Activated CD8-positive, alpha-beta memory T cell treated with anti-CD3 and anti-CD28 coated beads, Interleukin-2, amount 50 U/mL, for 1 hour (primary cell): ENCODE results near the gene ADD2.

Experiments
- DNase-seq: peaks from one replicate; pipeline ENCODE4 v3.0.0-alpha.2; 2020; ENCODE audit errors: extremely low read depth

ADD2 gene

GRCh38 chr2:70785137-70785911, 17.3 kb upstream of the ADD2 start:
- DNase-seq: no peak

GRCh38 chr2:70784320-70784719, 16.3 kb upstream of the ADD2 start:
- no peak for DNase-seq

- no peak for DNase-seq
These were observed 12.0 kb upstream of the ADD2 start for GRCh38 chr2:70779911-70780545.

DNA sequence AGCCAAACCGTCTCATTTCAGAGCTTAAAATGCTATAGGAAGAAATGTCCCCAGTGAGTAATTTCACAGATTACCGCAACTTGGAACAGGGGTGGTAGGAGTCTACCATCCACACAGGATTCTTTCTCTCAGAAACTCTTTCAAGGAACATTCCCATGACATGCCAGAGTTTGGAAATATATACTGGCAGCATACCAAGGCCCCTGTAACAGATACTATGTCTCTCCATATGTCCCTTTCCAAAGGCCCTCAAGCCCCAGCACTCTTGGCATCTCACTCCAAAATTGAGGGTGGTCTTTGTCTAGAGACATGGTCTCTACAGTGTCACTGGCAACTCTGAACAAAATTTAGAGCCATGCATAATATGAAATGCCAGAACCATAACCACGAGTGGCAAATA, 11.5 kb upstream of the ADD2 start:
- DNase-seq: no peak

DNA sequence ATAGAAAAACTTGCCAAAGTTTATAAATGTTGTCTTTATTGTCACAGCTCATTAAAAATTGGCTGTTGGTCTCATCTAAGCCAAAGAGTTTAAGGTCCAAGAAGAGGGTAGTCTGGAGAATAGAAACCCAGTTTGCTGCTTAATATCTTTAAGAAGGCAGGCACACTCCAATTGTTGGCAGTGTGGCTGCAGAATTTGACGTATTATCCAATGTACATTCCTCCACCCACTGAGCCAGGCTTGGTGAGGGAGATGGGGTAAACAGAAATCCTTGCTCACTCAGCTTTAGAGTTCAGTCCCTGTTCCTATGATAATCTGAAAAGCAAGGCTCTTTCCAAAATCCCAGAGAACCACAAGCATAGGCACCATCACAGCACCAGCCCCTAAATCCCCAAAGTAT, 10.7 kb upstream of the ADD2 start:
- no peak for DNase-seq

DNA sequence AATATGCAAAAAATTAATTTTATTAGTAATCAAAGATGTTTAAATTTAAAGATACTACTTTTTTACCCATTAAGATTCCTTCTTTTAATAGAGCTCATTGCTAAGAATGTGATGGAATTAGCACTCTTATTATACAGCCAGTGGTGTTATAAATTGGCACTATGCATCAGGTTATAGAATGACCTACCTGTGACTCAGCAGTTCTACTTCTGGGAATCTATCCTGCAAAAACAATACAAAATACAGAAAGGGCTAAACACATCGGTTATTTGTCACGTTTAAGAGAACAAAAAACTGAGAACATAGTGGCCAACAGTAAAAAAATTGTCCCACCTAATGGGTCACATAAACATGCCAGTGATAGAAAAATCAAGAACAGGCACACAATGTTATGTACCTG, 9.4 kb upstream of the ADD2 start:
- DNase-seq: no peak

DNA sequence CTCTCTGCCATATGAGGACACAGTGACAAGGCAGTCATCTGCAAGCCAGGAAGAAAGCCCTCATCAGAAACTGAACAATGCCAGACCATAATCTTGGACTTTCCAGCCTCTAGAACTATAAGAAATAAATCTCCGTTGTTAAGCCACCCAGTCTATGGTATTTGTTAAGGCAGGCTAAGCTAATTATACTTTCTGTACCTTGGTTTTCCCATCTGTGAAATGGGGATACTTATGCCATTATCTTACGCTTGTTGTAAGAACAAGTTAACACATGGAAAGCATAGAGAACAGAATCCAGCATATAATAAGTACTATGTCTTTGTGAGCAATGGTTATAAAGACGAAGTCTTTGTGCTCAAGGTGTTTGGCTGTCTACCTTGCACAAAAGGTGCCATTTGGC, 8.3 kb upstream of the ADD2 start:
- DNase-seq: no peak

DNA sequence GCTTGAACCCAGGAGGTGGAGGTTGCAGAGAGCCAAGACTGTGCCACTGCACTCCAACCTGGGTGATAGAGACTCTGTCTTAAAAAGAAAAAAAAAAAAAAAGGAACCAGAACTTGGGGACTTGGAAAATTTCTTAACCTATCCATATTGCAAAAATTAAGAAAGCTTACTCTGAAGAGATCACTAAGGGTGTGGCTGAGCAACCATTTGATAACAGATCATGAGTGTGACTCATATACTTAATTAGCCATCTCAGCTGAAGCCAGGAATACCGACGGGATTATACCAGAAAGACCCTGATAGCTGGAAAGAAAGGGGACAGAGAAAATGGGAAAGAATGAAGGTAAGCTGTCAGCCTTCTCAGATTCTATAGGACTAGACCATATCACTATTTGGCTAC, 7.1 kb upstream of the ADD2 start:
- DNase-seq: no peak

DNA sequence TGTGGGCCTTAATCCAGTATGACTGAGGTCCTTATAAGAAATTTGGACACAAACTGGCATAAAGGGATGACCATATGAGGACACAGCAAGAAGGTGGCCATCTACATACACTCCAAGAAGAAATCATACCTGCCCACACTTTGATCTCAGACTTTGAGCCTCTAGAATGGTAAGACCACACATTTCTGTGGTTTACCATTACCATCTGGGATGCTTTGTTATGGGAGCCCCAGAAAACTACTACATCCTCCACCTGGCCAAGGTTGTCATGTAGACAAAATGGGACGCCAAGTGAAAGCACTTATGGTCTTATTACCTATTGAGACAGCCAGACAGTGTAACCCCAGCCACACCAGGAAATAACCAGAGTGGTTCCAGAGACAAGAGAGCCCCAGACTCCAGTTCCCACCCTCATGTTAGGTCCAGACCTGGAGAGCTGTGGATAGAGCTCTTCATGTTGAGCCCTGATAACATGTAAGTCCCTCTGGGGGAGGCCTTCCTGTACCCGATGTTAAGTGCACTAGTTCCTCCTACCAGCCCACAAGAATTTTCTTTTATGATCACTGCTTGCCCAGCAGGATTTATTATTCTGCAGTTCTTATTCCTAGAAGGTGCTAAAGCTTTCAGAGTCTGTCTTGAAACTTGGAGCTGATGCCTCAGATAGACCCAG, 4.6 kb upstream of the ADD2 start:
- no peak for DNase-seq

GRCh38 chr2:70771446-70771845, 3.4 kb upstream of the ADD2 start:
- no peak for DNase-seq

DNA sequence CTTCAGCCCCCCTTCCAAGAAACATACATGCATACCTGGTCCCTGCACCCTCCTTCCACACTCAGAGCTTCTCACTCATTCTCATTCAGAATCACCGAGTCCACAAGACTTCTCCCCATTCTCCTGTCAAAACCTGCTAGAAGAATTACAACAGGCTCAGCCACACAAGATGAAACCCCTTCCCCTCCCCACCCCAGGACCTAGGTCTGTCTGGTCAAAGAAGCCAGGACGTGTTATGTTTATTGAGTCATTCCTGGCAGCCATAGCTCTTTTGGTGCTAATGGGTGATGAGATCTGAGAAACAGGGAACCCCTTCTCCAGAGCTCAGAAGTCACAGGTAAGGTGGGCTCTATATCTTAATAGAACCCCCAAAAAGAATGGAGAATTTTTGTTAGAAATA, 1.4 kb upstream of the ADD2 start:
- no peak for DNase-seq

DNA sequence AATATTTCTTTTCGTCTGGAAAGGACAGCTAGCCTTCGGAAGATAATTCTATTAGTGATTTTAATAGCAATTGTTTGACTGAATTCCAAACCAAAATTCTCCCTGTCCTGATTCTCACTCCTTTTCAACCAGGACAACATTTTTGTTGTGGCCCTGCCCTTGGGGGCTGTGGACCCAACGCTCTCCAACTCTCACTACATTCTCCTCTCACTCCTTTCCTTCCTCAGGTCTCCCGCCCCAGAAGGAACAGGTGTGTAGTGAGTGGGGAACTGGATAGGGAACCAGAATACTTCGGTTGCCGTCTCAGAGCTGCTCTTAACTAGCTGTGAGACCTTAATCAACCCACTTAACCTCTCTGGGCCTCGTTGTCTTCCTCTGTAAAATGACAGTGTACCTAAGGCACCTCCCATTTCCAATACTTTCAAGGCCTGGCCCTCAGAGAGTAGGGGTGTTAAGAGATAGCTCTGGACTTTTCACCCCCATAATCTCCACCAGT, 638 bp upstream of the ADD2 start:
- no peak for DNase-seq

- no peak for DNase-seq
These were observed 811 bp downstream of the ADD2 start for GRCh38 chr2:70767079-70767698.

DNA sequence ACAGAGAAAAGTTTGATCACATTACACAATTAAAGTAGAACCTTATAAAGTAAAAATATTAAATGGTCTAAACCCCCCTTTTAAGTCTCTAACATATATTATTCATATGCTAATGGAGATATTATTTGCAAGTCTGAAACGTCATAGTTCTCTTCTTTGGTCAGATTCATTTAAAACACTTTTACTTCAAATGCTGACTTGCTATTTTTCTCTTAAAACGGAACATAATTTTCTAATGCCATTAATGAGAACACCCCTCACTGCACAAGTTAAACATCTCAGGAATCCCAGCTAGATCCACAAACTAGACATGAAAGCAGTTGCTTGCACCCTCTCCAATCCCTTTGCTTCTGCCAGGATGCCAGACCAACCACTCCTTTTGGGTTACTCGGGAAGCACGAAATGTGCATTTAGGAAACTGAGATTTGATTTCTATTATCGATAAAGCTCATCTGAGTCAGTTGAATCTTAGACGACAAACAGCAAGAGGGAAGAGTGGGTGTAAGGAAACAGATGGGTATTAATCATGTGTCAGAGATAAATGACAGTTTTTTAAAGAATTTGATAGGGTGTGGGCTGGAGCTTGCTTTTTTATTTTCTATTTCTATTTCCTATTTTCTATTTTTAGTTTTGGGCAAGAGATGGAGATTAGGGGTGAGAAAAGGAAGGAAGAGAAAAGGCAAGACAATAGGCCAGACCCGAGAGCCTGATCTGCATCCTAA, 1.5 kb downstream of the ADD2 start:
- DNase-seq: no peak

DNA sequence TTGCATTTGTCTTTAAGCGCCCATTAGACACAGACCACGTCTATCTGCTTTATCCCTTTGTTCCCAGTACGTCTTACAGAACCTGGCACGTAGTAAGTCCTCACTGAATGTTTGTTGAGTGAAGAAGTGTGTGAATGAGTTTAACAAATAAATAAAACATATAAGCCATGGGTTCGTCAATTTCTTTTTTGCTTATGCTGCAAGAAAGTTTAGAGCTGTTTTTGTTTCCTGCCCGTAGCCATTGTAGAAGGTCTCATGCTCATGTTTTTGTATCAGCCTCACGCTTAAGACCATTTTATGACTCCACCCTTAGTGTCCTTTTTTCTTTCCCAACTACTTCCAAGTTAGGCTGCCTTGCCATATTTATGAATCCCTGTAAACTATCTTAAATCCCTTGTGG, 2.5 kb downstream of the ADD2 start:
- DNase-seq: no peak

DNA sequence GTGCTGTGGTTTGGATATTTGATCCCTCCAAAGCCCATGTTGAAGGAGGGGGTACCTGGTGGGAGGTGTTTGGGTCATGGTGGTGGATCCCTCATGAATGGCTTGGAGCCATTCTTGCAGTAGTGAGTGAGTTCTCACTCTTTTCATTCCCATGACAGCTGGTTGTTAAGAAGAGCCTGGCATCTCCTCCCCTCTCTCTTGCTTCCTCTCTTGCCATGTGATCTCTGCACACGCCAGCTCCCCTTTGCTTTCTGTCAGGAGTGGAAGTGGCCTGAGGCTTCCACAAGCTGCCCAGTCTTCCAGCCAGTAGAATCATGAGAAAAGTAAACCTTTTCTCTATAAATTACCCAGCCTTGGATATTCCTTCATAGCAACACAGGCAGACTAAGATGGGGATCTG, 8.6 kb downstream of the ADD2 start:
- no peak for DNase-seq

DNA sequence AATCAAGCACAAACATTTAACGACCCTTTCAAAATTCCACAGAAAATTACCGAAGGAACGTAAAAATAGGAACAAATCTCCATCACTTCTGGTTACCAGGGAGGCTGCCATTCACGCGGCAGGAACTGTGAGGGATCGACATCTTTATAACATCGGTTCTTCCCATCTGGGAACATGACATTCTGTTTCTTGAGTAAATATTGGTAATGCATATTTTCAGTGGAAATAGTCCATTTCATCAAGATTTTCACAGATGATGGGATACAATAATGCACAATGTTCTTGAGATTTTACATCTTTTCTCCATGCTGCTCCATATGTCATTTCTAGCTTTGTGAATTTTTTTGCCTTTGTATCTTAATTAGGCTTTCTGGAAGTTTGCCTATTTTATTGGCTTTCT, 10.0 kb downstream of the ADD2 start:
- no peak for DNase-seq

DNA sequence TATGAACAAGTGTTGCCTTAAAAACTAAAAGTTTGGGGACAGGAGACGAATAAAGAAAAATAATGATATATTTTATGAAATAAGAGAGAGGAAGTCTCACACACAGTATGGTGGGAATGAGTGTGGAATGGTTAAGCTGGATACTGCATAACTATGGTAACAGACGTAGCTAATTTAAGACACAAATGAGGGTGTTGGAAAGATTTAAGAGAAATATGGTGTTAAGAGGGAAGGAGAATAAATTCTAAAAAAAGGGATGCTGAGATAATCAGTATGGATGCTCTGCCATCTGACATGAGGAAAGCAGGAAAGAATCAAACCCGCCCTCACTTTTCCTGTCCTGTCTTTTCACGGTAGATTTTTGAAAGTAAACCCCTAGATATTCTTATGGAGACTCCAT, 10.6 kb downstream of the ADD2 start:
- no peak for DNase-seq

DNA sequence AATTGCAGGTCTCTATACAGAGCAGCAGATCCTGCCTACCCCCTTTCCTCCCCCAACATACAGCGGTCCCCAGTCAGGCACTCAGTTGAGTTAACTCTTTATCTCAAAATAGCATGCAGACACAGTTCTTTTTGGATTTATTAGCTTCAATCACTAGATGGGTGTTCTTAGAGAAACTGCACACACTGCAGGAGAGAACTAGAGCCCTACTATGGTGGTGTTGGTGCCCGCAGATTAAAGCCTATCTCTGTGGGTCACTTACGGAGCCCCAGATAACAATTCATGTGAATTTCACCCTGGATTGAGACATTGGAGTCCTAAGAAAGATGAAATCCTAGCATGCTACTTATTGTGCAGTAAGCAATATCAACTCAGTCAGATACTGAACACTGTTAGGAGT, 11.9 kb downstream of the ADD2 start:
- DNase-seq: no peak

DNA sequence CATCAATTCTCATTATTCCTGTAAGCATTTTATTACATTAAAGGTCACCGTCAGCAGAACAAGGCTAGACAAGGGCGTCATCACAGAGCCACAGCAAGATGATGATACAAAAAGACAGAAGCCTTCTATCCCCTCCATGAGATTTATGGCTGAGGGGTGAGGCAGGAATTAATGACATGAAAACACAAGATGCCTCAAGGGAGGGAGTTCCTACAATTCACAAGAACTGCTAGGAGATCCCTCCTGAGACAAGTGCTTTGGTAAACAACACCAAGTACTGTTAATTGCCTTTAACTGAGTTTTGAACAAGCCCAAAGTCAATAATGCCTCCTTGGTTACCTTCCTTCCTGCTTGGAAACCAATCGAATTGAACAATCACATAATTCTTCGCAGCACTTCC, 14.1 kb downstream of the ADD2 start:
- DNase-seq: no peak

- no peak for DNase-seq
These were observed 15.0 kb downstream of the ADD2 start for GRCh38 chr2:70753031-70753430.

GRCh38 chr2:70752396-70752795, 15.6 kb downstream of the ADD2 start:
- DNase-seq: no peak
